ENCODE data around the gene ADAMTS15. TPM values are rescaled to one million over a fixed set of nuclear protein-coding genes. Genes with fewer than 3 reads are reported as not detected.

The ADAMTS15 gene
- total RNA-seq, 2 experiments from 2014 or later, result not detected

DNA sequence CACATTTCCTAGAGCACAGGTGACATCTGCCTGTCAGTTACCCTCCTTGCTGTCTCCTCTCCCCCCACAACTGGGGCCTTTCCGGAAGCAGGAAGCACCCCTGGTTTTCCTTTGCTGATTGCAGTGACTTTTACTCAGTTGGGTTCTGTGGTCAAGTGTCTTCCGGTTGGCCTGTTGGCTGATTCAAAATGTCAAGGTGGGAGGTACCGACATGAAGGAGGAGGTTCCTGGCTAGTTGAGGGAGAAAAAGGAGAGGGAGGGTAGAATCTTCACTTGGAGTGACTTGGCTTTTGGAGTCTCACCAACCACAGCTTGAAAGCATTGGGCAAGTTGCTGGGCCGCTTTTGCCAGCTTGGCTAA, 9.3 kb upstream of the ADAMTS15 start:
- intact Hi-C loops (cut with micrococcal nuclease), result no loop called here
- H3K4me3 Mint-ChIP-seq, result no peak overlapping the region
- H3K9me3 Mint-ChIP-seq, result no peaks in the 10 kb centered on the region
- peaks cover 10% of the 10 kb centered on the region for H3K4me1 Mint-ChIP-seq (ENCODE audit: low read depth)
- peak; percentile 68 for ATAC-seq
- H3K36me3 Mint-ChIP-seq (ENCODE audit: low read depth), result no peaks in the 10 kb centered on the region
- peaks cover 2% of the 10 kb centered on the region for H3K27me3 Mint-ChIP-seq
- peak; percentile 56 for DNase-seq
- TF ChIP-seq CTCF (IDR thresholded peaks at IDR 0.05), result no peak
- CTCF ChIA-PET, result interaction anchor here (0.6 to 10.6 kb wide), 2 partner anchors 227 to 421 kb away, joined by 3 to 279 read pairs; no protein-coding TSS in a partner anchor
- POLR2A ChIA-PET, result no interaction called here
- peak overlapping the region; percentile 75 for H3K27ac Mint-ChIP-seq

DNA sequence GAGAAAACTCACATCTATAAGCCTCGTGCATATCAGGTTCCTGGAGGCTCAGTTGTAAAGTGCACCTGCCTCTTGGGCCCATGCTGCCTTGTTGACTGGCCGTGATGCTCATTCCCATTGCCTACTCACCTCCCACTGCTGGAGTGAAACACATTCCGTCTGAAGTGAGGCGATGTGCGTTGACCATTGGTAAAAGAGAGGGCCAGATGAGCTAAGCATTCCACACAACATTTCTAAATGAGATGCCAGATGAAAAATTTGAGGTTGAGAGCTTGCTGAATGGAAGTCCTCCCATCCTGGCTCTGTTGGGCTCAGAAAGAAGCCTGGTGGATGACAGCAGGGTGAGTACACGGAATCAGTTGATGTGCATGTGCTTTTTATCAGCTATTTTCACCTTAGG, 8.6 kb upstream of the ADAMTS15 start:
- intact Hi-C loops (cut with micrococcal nuclease), result no loop called here
- no peaks in the 10 kb centered on the region for H3K9me3 Mint-ChIP-seq
- CTCF ChIA-PET, result interaction anchor here (0.6 to 1.3 kb wide), 3 partner anchors 227 to 422 kb away, joined by 3 to 6 read pairs (median 3); no protein-coding TSS in a partner anchor
- DNase-seq (no peak), ATAC-seq (no peak)
- no peak overlapping the region for H3K27ac Mint-ChIP-seq
- TF ChIP-seq CTCF (IDR thresholded peaks at IDR 0.05), result no peak
- POLR2A ChIA-PET, result no interaction called here
- no peak overlapping the region for H3K4me3 Mint-ChIP-seq
- peaks cover 2% of the 10 kb centered on the region for H3K27me3 Mint-ChIP-seq
- peaks cover 10% of the 10 kb centered on the region for H3K4me1 Mint-ChIP-seq (ENCODE audit: low read depth)
- H3K36me3 Mint-ChIP-seq (ENCODE audit: low read depth), result no peaks in the 10 kb centered on the region

DNA sequence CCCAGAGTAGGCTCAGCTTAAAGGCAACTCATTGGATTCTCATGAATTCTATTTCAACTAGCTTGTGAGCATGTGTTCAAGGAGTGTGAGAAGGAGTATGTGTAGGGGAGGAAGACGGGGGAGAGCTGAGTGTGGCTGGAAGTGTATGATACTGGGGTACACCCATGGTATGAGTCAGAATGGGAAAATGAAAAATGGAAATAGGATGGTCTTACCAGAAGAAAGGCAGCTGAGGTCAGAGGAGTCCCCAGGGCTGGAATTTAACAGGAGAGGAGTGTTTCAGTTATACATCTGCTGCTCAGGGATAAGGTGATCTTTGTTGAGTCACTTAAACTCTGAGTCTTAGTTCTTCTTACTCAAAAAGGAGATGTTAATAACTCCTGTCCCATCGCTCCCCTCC, 6.7 kb upstream of the ADAMTS15 start:
- intact Hi-C loops (cut with micrococcal nuclease), result no loop called here
- Mint-ChIP-seq H3K4me3 (no peak overlapping the region), H3K4me1 (ENCODE audit: low read depth) (peaks cover 10% of the 10 kb centered on the region), H3K27me3 (peaks cover 7% of the 10 kb centered on the region), H3K9me3 (no peaks in the 10 kb centered on the region), H3K36me3 (ENCODE audit: low read depth) (no peaks in the 10 kb centered on the region), H3K27ac (no peak overlapping the region)
- CTCF ChIA-PET, result interaction anchor here (0.8 to 3.7 kb wide), 5 partner anchors 9 to 453 kb away, joined by 3 to 26 read pairs (median 8); no protein-coding TSS in a partner anchor
- POLR2A ChIA-PET, result no interaction called here
- ATAC-seq (no peak), DNase-seq (no peak)
- TF ChIP-seq CTCF (IDR thresholded peaks at IDR 0.05), result no peak

DNA sequence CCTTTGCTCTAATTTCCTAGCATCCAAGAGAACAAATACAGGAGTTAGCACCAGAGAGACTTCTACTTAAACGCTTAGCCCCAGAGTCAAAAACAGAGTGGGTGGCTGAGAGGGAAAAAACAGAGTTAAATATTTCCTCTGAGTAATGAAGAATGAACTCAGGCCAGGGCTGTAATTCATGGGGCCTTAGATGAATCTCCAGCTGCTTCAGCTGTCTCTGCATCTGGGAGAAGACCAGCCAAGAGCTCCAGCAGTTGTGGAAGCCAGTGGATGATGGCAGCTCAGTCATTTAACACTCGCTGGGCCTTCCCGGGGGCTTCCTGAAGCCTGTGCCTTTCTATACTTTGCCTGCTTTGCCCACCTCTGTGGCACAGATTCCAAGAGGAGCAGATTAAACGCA, 5.7 kb upstream of the ADAMTS15 start:
- ATAC-seq, result no peak
- Mint-ChIP-seq H3K36me3 (ENCODE audit: low read depth) (no peaks in the 10 kb centered on the region), H3K4me1 (ENCODE audit: low read depth) (peaks cover 10% of the 10 kb centered on the region), H3K9me3 (no peaks in the 10 kb centered on the region), H3K27me3 (peaks cover 11% of the 10 kb centered on the region), H3K4me3 (no peak overlapping the region), H3K27ac (no peak overlapping the region)
- ChIA-PET POLR2A (no interaction called here), CTCF (interaction anchor here (2.6 to 3.7 kb wide), 4 partner anchors 7 to 420 kb away, joined by 8 to 26 read pairs (median 15); no protein-coding TSS in a partner anchor)
- no peak for TF ChIP-seq CTCF (IDR thresholded peaks at IDR 0.05)
- DNase-seq, result no peak
- intact Hi-C loops (cut with micrococcal nuclease), result no loop called here

- Mint-ChIP-seq H3K4me1 (ENCODE audit: low read depth) (peaks cover 3% of the 10 kb centered on the region), H3K4me3 (no peak overlapping the region), H3K9me3 (no peaks in the 10 kb centered on the region), H3K36me3 (ENCODE audit: low read depth) (no peaks in the 10 kb centered on the region), H3K27ac (no peak overlapping the region), H3K27me3 (peaks cover 34% of the 10 kb centered on the region)
- TF ChIP-seq CTCF (IDR thresholded peaks at IDR 0.05), result no peak
- DNase-seq (no peak), ATAC-seq (no peak)
- CTCF ChIA-PET, result interaction anchor here (0.6 to 1.5 kb wide), 2 partner anchors 11 to 417 kb away, joined by 3 to 4 read pairs; no protein-coding TSS in a partner anchor
- POLR2A ChIA-PET, result no interaction called here
- intact Hi-C loops (cut with micrococcal nuclease), result no loop called here
Observed at GRCh38 chr11:130445788-130446187, 2.7 kb upstream of the ADAMTS15 start.
